HEK293 (cell line): ENCODE data around the gene CSMD2.

Experiments used
- CTCF ChIA-PET: fragments of 350-600 bp; formaldehyde crosslinking; extraction: SDS; loops from one replicate; lab custom pipeline; 2021; ENCODE audit warnings: antibody characterized with exemption; lab: Yijun Ruan, JAX
- POLR2A ChIA-PET: fragments of 300-600 bp; formaldehyde crosslinking; extraction: SDS; loops from one replicate; lab custom pipeline; 2020; ENCODE audit warnings: antibody characterized with exemption, inconsistent platforms; lab: Yijun Ruan, JAX
- H3K27ac ChIP-seq: fragments of 200-500 bp; sonication (Bioruptor generic); 2 replicates; pipeline ENCODE4 v1.5.1; 2014; ENCODE audit warnings: low read depth, low read length, control low read depth, inconsistent platforms; ENCODE audit errors: extremely low read depth
- H3K36me3 ChIP-seq, 2 experiments: fragments of 200-500 bp in 1 of 2; sonication (Bioruptor generic) in 1 of 2; 1 replicate in 1 of 2; 2 replicates in 1 of 2; pipeline ENCODE4 v1.5.1; 2014 to 2017; ENCODE audit warnings: inconsistent platforms in 2 of 2, low read length in 2 of 2; ENCODE audit not compliant: control insufficient read depth in 2 of 2, insufficient read depth in 1 of 2
- H3K4me1 ChIP-seq: fragments of 200-500 bp; sonication (Bioruptor generic); 2 replicates; pipeline ENCODE4 v1.5.1; 2014; ENCODE audit warnings: mild to moderate bottlenecking, low read length, inconsistent platforms; ENCODE audit not compliant: control insufficient read depth, insufficient read depth
- H3K4me3 ChIP-seq: 2 replicates; pipeline ENCODE4 v1.5.1; 2011; ENCODE audit warnings: low read depth, mild to moderate bottlenecking, control low read depth, low read length, moderate library complexity
- H3K9me3 ChIP-seq: fragments of 200-500 bp; sonication (Bioruptor generic); 2 replicates; pipeline ENCODE4 v1.5.1; 2014; ENCODE audit warnings: low read depth, low read length, inconsistent platforms; ENCODE audit not compliant: control insufficient read depth, insufficient read depth
- KLF7 ChIP-seq: fragments of 450-650 bp; formaldehyde crosslinking; IDR thresholded peaks from 2 replicates; pipeline ENCODE4 v1.5.1; 2016; ENCODE audit warnings: missing biosample characterization, missing genetic modification characterization, borderline replicate concordance
- MEIS1 ChIP-seq: sonication (generic); formaldehyde crosslinking; IDR thresholded peaks from 2 replicates; pipeline ENCODE4 v1.8.1; 2022; ENCODE audit warnings: missing genetic modification reagents, mild to moderate bottlenecking, borderline replicate concordance
- SCRT2 ChIP-seq: fragments of 450-650 bp; formaldehyde crosslinking; IDR thresholded peaks from 2 replicates; pipeline ENCODE4 v1.5.1; 2016; ENCODE audit warnings: missing biosample characterization, missing genetic modification characterization
- SP3 ChIP-seq: fragments of 450-650 bp; formaldehyde crosslinking; IDR thresholded peaks from 2 replicates; pipeline ENCODE4 v1.5.1; 2016; ENCODE audit warnings: missing biosample characterization, missing genetic modification characterization
- YY2 ChIP-seq: fragments of 450-650 bp; formaldehyde crosslinking; IDR thresholded peaks from 2 replicates; pipeline ENCODE4 v1.5.1; 2016; ENCODE audit warnings: missing biosample characterization, missing genetic modification characterization
- ZBTB7A ChIP-seq: fragments of 450-650 bp; formaldehyde crosslinking; IDR thresholded peaks from 2 replicates; pipeline ENCODE4 v1.5.1; 2016; ENCODE audit warnings: low read depth, missing biosample characterization, missing genetic modification characterization
- ZFP3 ChIP-seq: fragments of 450-650 bp; formaldehyde crosslinking; IDR thresholded peaks from 2 replicates; pipeline ENCODE4 v1.5.1; 2016; ENCODE audit warnings: low read depth, missing biosample characterization, missing genetic modification characterization
- ZFP69B ChIP-seq: fragments of 450-650 bp; formaldehyde crosslinking; IDR thresholded peaks from 2 replicates; pipeline ENCODE4 v1.5.1; 2016; ENCODE audit warnings: missing biosample characterization, missing genetic modification characterization
- ZNF112 ChIP-seq: fragments of 450-650 bp; formaldehyde crosslinking; IDR thresholded peaks from 2 replicates; pipeline ENCODE4 v1.5.0; 2017; ENCODE audit warnings: missing biosample characterization, missing genetic modification characterization
- ZNF114 ChIP-seq: fragments of 450-650 bp; formaldehyde crosslinking; IDR thresholded peaks from 2 replicates; pipeline ENCODE4 v1.5.0; 2017; ENCODE audit warnings: missing biosample characterization, missing genetic modification characterization
- ZNF138 ChIP-seq: fragments of 450-650 bp; formaldehyde crosslinking; IDR thresholded peaks from 2 replicates; pipeline ENCODE4 v1.5.1; 2016; ENCODE audit warnings: missing biosample characterization, missing genetic modification characterization, borderline replicate concordance
- ZNF169 ChIP-seq: fragments of 450-650 bp; formaldehyde crosslinking; IDR thresholded peaks from 2 replicates; pipeline ENCODE4 v1.5.1; 2016; ENCODE audit warnings: missing biosample characterization, missing genetic modification characterization
- ZNF211 ChIP-seq: fragments of 450-650 bp; formaldehyde crosslinking; IDR thresholded peaks from 2 replicates; pipeline ENCODE4 v1.5.1; 2016; ENCODE audit warnings: low read depth, missing biosample characterization, missing genetic modification characterization
- ZNF24 ChIP-seq: fragments of 450-650 bp; formaldehyde crosslinking; IDR thresholded peaks from 2 replicates; pipeline ENCODE4 v1.5.1; 2016; ENCODE audit warnings: missing biosample characterization, missing genetic modification characterization
- ZNF350 ChIP-seq: fragments of 450-650 bp; formaldehyde crosslinking; IDR thresholded peaks from 2 replicates; pipeline ENCODE4 v1.5.0; 2017; ENCODE audit warnings: missing biosample characterization, mild to moderate bottlenecking, missing genetic modification characterization
- ZNF501 ChIP-seq: fragments of 450-650 bp; formaldehyde crosslinking; IDR thresholded peaks from 2 replicates; pipeline ENCODE4 v1.5.1; 2016; ENCODE audit warnings: missing biosample characterization, missing genetic modification characterization
- ZNF521 ChIP-seq: fragments of 450-650 bp; formaldehyde crosslinking; IDR thresholded peaks from 2 replicates; pipeline ENCODE4 v1.5.1; 2017; ENCODE audit warnings: missing biosample characterization, mild to moderate bottlenecking, missing genetic modification characterization
- ZNF548 ChIP-seq: fragments of 450-650 bp; formaldehyde crosslinking; IDR thresholded peaks from 2 replicates; pipeline ENCODE4 v1.5.1; 2016; ENCODE audit warnings: missing biosample characterization, missing genetic modification characterization
- ZNF555 ChIP-seq: fragments of 450-650 bp; formaldehyde crosslinking; conservative IDR thresholded peaks from 2 replicates; pipeline ENCODE4 v1.5.1; 2017; ENCODE audit warnings: missing biosample characterization, mild to moderate bottlenecking, missing genetic modification characterization, inconsistent platforms
- ZNF629 ChIP-seq: fragments of 450-650 bp; formaldehyde crosslinking; IDR thresholded peaks from 2 replicates; pipeline ENCODE4 v1.5.1; 2017; ENCODE audit warnings: missing biosample characterization, missing genetic modification characterization
- ZNF664 ChIP-seq: fragments of 450-650 bp; formaldehyde crosslinking; IDR thresholded peaks from 2 replicates; pipeline ENCODE4 v1.5.1; 2016; ENCODE audit warnings: missing biosample characterization, missing genetic modification characterization
- ZNF791 ChIP-seq: fragments of 450-650 bp; formaldehyde crosslinking; IDR thresholded peaks from 2 replicates; pipeline ENCODE4 v1.5.1; 2016; ENCODE audit warnings: missing biosample characterization, missing genetic modification characterization
- ZSCAN16 ChIP-seq: fragments of 450-650 bp; formaldehyde crosslinking; IDR thresholded peaks from 2 replicates; pipeline ENCODE4 v1.5.1; 2016; ENCODE audit warnings: missing biosample characterization, missing genetic modification characterization
- TF ChIP-seq, protein P1 (sequence below): fragments of 450-650 bp; formaldehyde crosslinking; IDR thresholded peaks from 2 replicates; pipeline ENCODE4 v1.5.1; 2017; ENCODE audit warnings: missing biosample characterization, missing genetic modification characterization
- TF ChIP-seq, protein P2 (sequence below): fragments of 450-650 bp; formaldehyde crosslinking; IDR thresholded peaks from 2 replicates; pipeline ENCODE4 v1.5.1; 2016; ENCODE audit warnings: missing biosample characterization, missing genetic modification characterization

CSMD2 gene

GRCh38 chr1:33819290-33819912 is 345.6 kb downstream of the CSMD2 start:
- H3K9me3 ChIP-seq: no peaks in the 10 kb centered on the region
- no peaks in the 10 kb centered on the region; the same call in 1 of the 2 replicates for H3K4me1 ChIP-seq
- CTCF ChIA-PET: no interaction called here
- no peaks in the 10 kb centered on the region for H3K36me3 ChIP-seq
- TF ChIP-seq ZNF501 (tag by site-specific recombination): no peak
- TF ChIP-seq ZNF548 (tag by site-specific recombination): no peak
- no peak for TF ChIP-seq ZFP69B (tag by site-specific recombination)
- TF ChIP-seq ZNF211 (tag by site-specific recombination): no peak
- TF ChIP-seq ZNF555 (tag by site-specific recombination): no peak
- no peak for TF ChIP-seq ZNF138 (tag by site-specific recombination)
- no peak for TF ChIP-seq ZBTB7A (tag by site-specific recombination)
- no peak for TF ChIP-seq ZNF521 (tag by site-specific recombination)
- TF ChIP-seq YY2 (tag by site-specific recombination): no peak
- no peak for TF ChIP-seq ZFP3 (tag by site-specific recombination)
- no peak for TF ChIP-seq ZNF629 (tag by site-specific recombination)
- TF ChIP-seq ZNF664: no peak
- TF ChIP-seq ZNF791 (tag by site-specific recombination): no peak
- TF ChIP-seq ZNF114 (tag by site-specific recombination): no peak
- no peak for TF ChIP-seq ZNF169 (tag by site-specific recombination)
- no peak for TF ChIP-seq ZNF350 (tag by site-specific recombination)
- TF ChIP-seq, protein P1, sequence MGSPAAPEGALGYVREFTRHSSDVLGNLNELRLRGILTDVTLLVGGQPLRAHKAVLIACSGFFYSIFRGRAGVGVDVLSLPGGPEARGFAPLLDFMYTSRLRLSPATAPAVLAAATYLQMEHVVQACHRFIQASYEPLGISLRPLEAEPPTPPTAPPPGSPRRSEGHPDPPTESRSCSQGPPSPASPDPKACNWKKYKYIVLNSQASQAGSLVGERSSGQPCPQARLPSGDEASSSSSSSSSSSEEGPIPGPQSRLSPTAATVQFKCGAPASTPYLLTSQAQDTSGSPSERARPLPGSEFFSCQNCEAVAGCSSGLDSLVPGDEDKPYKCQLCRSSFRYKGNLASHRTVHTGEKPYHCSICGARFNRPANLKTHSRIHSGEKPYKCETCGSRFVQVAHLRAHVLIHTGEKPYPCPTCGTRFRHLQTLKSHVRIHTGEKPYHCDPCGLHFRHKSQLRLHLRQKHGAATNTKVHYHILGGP (tag by site-specific recombination): no peak
- TF ChIP-seq, protein P2, sequence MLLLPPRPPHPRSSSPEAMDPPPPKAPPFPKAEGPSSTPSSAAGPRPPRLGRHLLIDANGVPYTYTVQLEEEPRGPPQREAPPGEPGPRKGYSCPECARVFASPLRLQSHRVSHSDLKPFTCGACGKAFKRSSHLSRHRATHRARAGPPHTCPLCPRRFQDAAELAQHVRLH (tag by site-specific recombination): no peak
- no peak for TF ChIP-seq SP3 (tag by site-specific recombination)
- TF ChIP-seq ZNF24 (tag by site-specific recombination): no peak
- TF ChIP-seq, all 188 proteins: peak for 0
- Histone ChIP-seq H3K27ac (no peak overlapping the region), H3K4me3 (no peak overlapping the region)
- POLR2A ChIA-PET: interaction anchor here (0.6 kb wide), 1 partner anchor 403 kb away, joined by 3 read pairs; no protein-coding TSS in a partner anchor

DNA sequence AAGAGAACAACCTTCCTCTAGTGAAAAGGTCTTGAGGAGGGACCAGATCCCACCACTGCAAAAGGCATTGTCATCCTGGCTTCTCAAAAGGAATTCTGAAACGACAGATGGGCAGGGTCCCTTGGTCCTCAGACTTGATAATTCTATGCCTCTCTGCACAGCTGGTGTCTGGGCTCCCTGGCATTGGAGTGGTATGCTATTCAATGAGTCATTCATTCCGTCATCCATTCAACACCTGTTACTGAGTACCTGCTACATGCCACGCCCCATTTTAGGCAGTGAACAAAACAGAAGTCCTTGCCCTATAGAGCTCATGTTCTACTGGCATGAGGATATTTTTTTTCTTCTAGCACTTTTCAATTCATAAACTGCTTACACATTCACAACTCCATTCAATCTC is 347.0 kb downstream of the CSMD2 start:
- no peaks in the 10 kb centered on the region for H3K36me3 ChIP-seq
- POLR2A ChIA-PET: no interaction called here
- CTCF ChIA-PET: no interaction called here
- no peak overlapping the region for H3K4me3 ChIP-seq
- H3K4me1 ChIP-seq: no peaks in the 10 kb centered on the region; the same call in 1 of the 2 replicates
- no peak overlapping the region for H3K27ac ChIP-seq
- no peaks in the 10 kb centered on the region for H3K9me3 ChIP-seq
- TF ChIP-seq KLF7 (tag by site-specific recombination) (no peak), SCRT2 (tag by site-specific recombination) (peak; percentile 48), ZNF138 (tag by site-specific recombination) (no peak), ZSCAN16 (tag by site-specific recombination) (no peak), ZNF112 (tag by site-specific recombination) (no peak), ZNF211 (tag by site-specific recombination) (no peak), ZNF548 (tag by site-specific recombination) (no peak), MEIS1 (CRISPR knock-in tag) (no peak)
